Smooth muscle cell of the pulmonary artery (primary cell): ENCODE results near the gene NAGLU. TPM values are rescaled to one million over a fixed set of nuclear protein-coding genes. Genes with fewer than 3 reads are reported as not detected.

Experiments
- total RNA-seq: library from RNA; depleted of rRNA; stranded (reverse); fragments of >200 nt; gene quantifications from 2 replicates; pipeline ENCODE4 v1.2.3, GENCODE V29; 2014

The NAGLU gene
- total RNA-seq = 68.0 and 69.1 TPM in 2 replicates

GRCh38 chr17:42536048-42536371 is at the start of gene NAGLU:
Gene NAGLU, plus strand, starts transcription at chr17:42536241. Its CDS starts 32 bp downstream, at chr17:42536273.

GRCh38 chr17:42552736-42553135 is 16.7 kb downstream of the NAGLU start, which contains the start of gene HSD17B1:
Gene HSD17B1, plus strand, starts transcription at chr17:42552923. Its CDS starts 11 bp downstream, at chr17:42552934.

GRCh38 chr17:42561897-42562387 is 25.9 kb downstream of the NAGLU start, which contains the start of gene COASY:
Gene COASY, plus strand, starts transcription at chr17:42562148. Its CDS starts 475 bp downstream, at chr17:42562623.

GRCh38 chr17:42566883-42567573 is 31.0 kb downstream of the NAGLU start, which contains the start of gene MLX:
Gene MLX, plus strand, starts transcription at chr17:42567100. Its CDS starts 25 bp downstream, at chr17:42567125.

GRCh38 chr17:42577532-42578281 is 41.7 kb downstream of the NAGLU start, which contains the start of gene PSMC3IP:
Gene PSMC3IP, minus strand, starts transcription at chr17:42577729. Its CDS starts 43 bp downstream, at chr17:42577686.

Other genes starting within 250 kb of the NAGLU start
- gene STAT5A, start 247.7 kb upstream of the NAGLU start, total RNA-seq = 19.2 and 20.1 TPM in 2 replicates
- 162 and 175 TPM in 2 replicates for gene STAT3, start 147.8 kb upstream of the NAGLU start, total RNA-seq
- 538 and 866 TPM in 2 replicates for gene CAVIN1, start 113.0 kb upstream of the NAGLU start, total RNA-seq
- gene ATP6V0A1, start 77.4 kb upstream of the NAGLU start, total RNA-seq = 98.5 and 104 TPM in 2 replicates
- gene HSD17B1, start 16.7 kb downstream of the NAGLU start, total RNA-seq = 2.0 and 5.7 TPM in 2 replicates
- 24.2 and 31.5 TPM in 2 replicates for gene COASY, start 25.9 kb downstream of the NAGLU start, total RNA-seq
- 37.1 and 42.2 TPM in 2 replicates for gene MLX, start 30.9 kb downstream of the NAGLU start, total RNA-seq
- gene PSMC3IP, start 41.5 kb downstream of the NAGLU start, total RNA-seq = 3.7 and 4.3 TPM in 2 replicates
- gene RETREG3, start 73.1 kb downstream of the NAGLU start, total RNA-seq = 58.5 and 62.9 TPM in 2 replicates
- 23.8 and 37.4 TPM in 2 replicates for gene TUBG1, start 73.4 kb downstream of the NAGLU start, total RNA-seq
- 12.0 and 15.6 TPM in 2 replicates for gene TUBG2, start 123.0 kb downstream of the NAGLU start, total RNA-seq
- gene PLEKHH3, start 140.8 kb downstream of the NAGLU start, total RNA-seq = 16.9 and 23.8 TPM in 2 replicates
- 2.9 and 6.0 TPM in 2 replicates for gene CCR10, start 145.6 kb downstream of the NAGLU start, total RNA-seq
- gene CNTNAP1, start 146.3 kb downstream of the NAGLU start, total RNA-seq = 57.2 and 112 TPM in 2 replicates
- 20.6 and 21.3 TPM in 2 replicates for gene EZH1, start 208.8 kb downstream of the NAGLU start, total RNA-seq
- gene RAMP2, start 225.0 kb downstream of the NAGLU start, total RNA-seq = 0.13 and 0.46 TPM in 2 replicates
- gene VPS25, start 237.2 kb downstream of the NAGLU start, total RNA-seq = 44.1 and 44.4 TPM in 2 replicates
- gene WNK4, start 244.4 kb downstream of the NAGLU start, total RNA-seq = 0.20 and 0.79 TPM in 2 replicates